Natural killer cell (primary cell): Measurements from ENCODE around the gene POPDC2. TPM values are rescaled to one million over a fixed set of nuclear protein-coding genes. Genes with fewer than 3 reads are reported as not detected.

ENCODE experiments used
- ATAC-seq, 3 donors: fragments of 150-1000 bp in 2 of 3; fragments of 200-7000 bp in 1 of 3; cut with Tn5 transposase; 1 replicate in 1 of 3; 2 replicates in 2 of 3; pipeline ENCODE4 v1.10.0; 2021; ENCODE audit warnings: mild to moderate bottlenecking in 2 of 3, moderate library complexity in 2 of 3
- DNase-seq, 2 donors: peaks; one replicate each; pipeline versions ENCODE4 v3.0.0 to v3.0.0-alpha.2; 2013 to 2021; ENCODE audit warnings: mixed read lengths in 1 of 2
- H3K27ac ChIP-seq: one replicate; pipeline ENCODE4 v1.5.1; 2013; ENCODE audit warnings: mild to moderate bottlenecking, low read length
- H3K27me3 ChIP-seq: one replicate; pipeline ENCODE4 v1.6.1; 2013; ENCODE audit warnings: low read length; ENCODE audit not compliant: control insufficient read depth, insufficient read depth
- H3K36me3 ChIP-seq: one replicate; pipeline ENCODE4 v1.6.1; 2013; ENCODE audit warnings: low read length; ENCODE audit not compliant: control insufficient read depth, insufficient read depth
- H3K4me1 ChIP-seq: one replicate; pipeline ENCODE4 v1.6.1; 2013; ENCODE audit warnings: low read length; ENCODE audit not compliant: control insufficient read depth, insufficient read depth
- H3K4me3 ChIP-seq: one replicate; pipeline ENCODE4 v1.5.1; 2013; ENCODE audit warnings: low read length
- H3K9me3 ChIP-seq: one replicate; pipeline ENCODE4 v1.6.1; 2013; ENCODE audit warnings: low read length; ENCODE audit not compliant: control insufficient read depth, insufficient read depth
- H3K27ac Mint-ChIP-seq, 2 donors: one replicate each; pipeline ENCODE4 v1.8.0; 2022; ENCODE audit warnings: mild to moderate bottlenecking in 2 of 2, mixed read lengths in 2 of 2, moderate library complexity in 1 of 2
- H3K27me3 Mint-ChIP-seq, 2 donors: one replicate each; pipeline ENCODE4 v1.8.0; 2022; ENCODE audit warnings: low read depth in 2 of 2, mixed read lengths in 2 of 2
- H3K36me3 Mint-ChIP-seq: one replicate; pipeline ENCODE4 v1.8.0; 2022; ENCODE audit warnings: mixed read lengths
- H3K4me1 Mint-ChIP-seq, 2 donors: one replicate each; pipeline ENCODE4 v1.8.0; 2022; ENCODE audit warnings: mixed read lengths in 2 of 2
- H3K4me3 Mint-ChIP-seq: one replicate; pipeline ENCODE4 v1.8.0; 2022; ENCODE audit warnings: mild to moderate bottlenecking, moderate library complexity, mixed read lengths
- H3K9me3 Mint-ChIP-seq, 2 donors: one replicate each; pipeline ENCODE4 v1.8.0; 2022; ENCODE audit warnings: mixed read lengths in 2 of 2
- CTCF ChIP-seq: fragments of 200-600 bp; IDR thresholded peaks from one replicate; pipeline ENCODE4 v1.8.0; 2022; ENCODE audit warnings: antibody characterized with exemption
- WGBS: methylation state at CpG from one replicate; pipeline ENCODE4 v1.1.7; 2013; ENCODE audit warnings: missing lambda C conversion rate; ENCODE audit not compliant: insufficient coverage; 5-methylcytosine and 5-hydroxymethylcytosine counted together
- intact Hi-C: fragments of 100-400 bp; cut with micrococcal nuclease; formaldehyde crosslinking; loops from one replicate; pipeline ENCODE4 v1.14.2; 2022
- total RNA-seq, 4 donors: library from RNA; stranded (reverse); fragments of 120-200 nt in 1 of 4; gene quantifications; one replicate each; pipeline versions ENCODE4 v1.2.3 to v1.2.4, GENCODE V29; 2013 to 2022

POPDC2 gene
- total RNA-seq, 3 donors from 2014 or later (not counting 1 experiment from before 2014, with no cell fraction given): 6.2 to 8.0 (median 7.9) TPM

- H3K36me3 Mint-ChIP-seq: no peaks in the 10 kb centered on the region
- Histone ChIP-seq H3K4me1 (peaks cover 10% of the 10 kb centered on the region), H3K27ac (no peak overlapping the region), H3K27me3 (no peaks in the 10 kb centered on the region), H3K4me3 (no peak overlapping the region), H3K9me3 (no peaks in the 10 kb centered on the region), H3K36me3 (no peaks in the 10 kb centered on the region)
- no peak overlapping the region for H3K4me3 Mint-ChIP-seq
- H3K27me3 Mint-ChIP-seq: peaks cover 0 to 3% of the 10 kb centered on the region in 2 donors
- DNase-seq: no peak
- intact Hi-C loops: no loop called here
- no peak for ATAC-seq
- H3K9me3 Mint-ChIP-seq: no peaks in the 10 kb centered on the region
- peaks cover 11 to 15% of the 10 kb centered on the region in 2 donors for H3K4me1 Mint-ChIP-seq
- WGBS: 88% methylated on average over 3 of the region's 4 CpGs
- no peak for TF ChIP-seq CTCF
- no peak overlapping the region for H3K27ac Mint-ChIP-seq
These were observed 23.3 kb downstream of the POPDC2 start for GRCh38 chr3:119636891-119637611.

- Histone ChIP-seq H3K27me3 (no peaks in the 10 kb centered on the region), H3K4me3 (no peak overlapping the region), H3K27ac (no peak overlapping the region), H3K4me1 (peaks cover 10% of the 10 kb centered on the region), H3K9me3 (no peaks in the 10 kb centered on the region), H3K36me3 (no peaks in the 10 kb centered on the region)
- DNase-seq (no peak), ATAC-seq (no peak)
- 79% methylated on average over 1 of the region's 1 CpG for WGBS
- no peaks in the 10 kb centered on the region for H3K9me3 Mint-ChIP-seq
- H3K4me3 Mint-ChIP-seq: no peak overlapping the region
- intact Hi-C loops: no loop called here
- H3K27ac Mint-ChIP-seq: no peak overlapping the region
- peaks cover 11 to 15% of the 10 kb centered on the region in 2 donors for H3K4me1 Mint-ChIP-seq
- peaks cover 0 to 3% of the 10 kb centered on the region in 2 donors for H3K27me3 Mint-ChIP-seq
- no peak for TF ChIP-seq CTCF
- no peaks in the 10 kb centered on the region for H3K36me3 Mint-ChIP-seq
These were observed 24.1 kb downstream of the POPDC2 start for GRCh38 chr3:119636249-119636648.

- Histone ChIP-seq H3K4me1 (peaks cover 10% of the 10 kb centered on the region), H3K9me3 (no peaks in the 10 kb centered on the region), H3K27me3 (no peaks in the 10 kb centered on the region), H3K4me3 (no peak overlapping the region), H3K36me3 (no peaks in the 10 kb centered on the region), H3K27ac (no peak overlapping the region)
- Mint-ChIP-seq H3K27me3 (peaks cover 0 to 3% of the 10 kb centered on the region in 2 donors), H3K4me1 (peaks cover 11 to 15% of the 10 kb centered on the region in 2 donors), H3K27ac (no peak overlapping the region), H3K4me3 (no peak overlapping the region), H3K36me3 (no peaks in the 10 kb centered on the region), H3K9me3 (no peaks in the 10 kb centered on the region)
- ATAC-seq (no peak), DNase-seq (no peak)
- WGBS: 95% methylated on average over 8 of the region's 10 CpGs
- intact Hi-C loops: no loop called here
- no peak for TF ChIP-seq CTCF
These were observed 24.7 kb downstream of the POPDC2 start for GRCh38 chr3:119635719-119636118.

GRCh38 chr3:119632829-119633228 lies 27.6 kb downstream of the POPDC2 start:
- 81% methylated on average over 4 of the region's 4 CpGs for WGBS
- H3K27me3 ChIP-seq: no peaks in the 10 kb centered on the region
- intact Hi-C loops: no loop called here
- peaks cover 0 to 3% of the 10 kb centered on the region in 2 donors for H3K27me3 Mint-ChIP-seq
- H3K36me3 ChIP-seq: no peaks in the 10 kb centered on the region
- H3K27ac ChIP-seq: no peak overlapping the region
- no peak overlapping the region for H3K4me3 Mint-ChIP-seq
- DNase-seq (no peak), ATAC-seq (no peak)
- TF ChIP-seq CTCF: no peak
- H3K4me1 ChIP-seq: peaks cover 11% of the 10 kb centered on the region
- peaks cover 2 to 9% of the 10 kb centered on the region in 2 donors for H3K4me1 Mint-ChIP-seq
- no peaks in the 10 kb centered on the region for H3K36me3 Mint-ChIP-seq
- H3K9me3 Mint-ChIP-seq: no peaks in the 10 kb centered on the region
- no peak overlapping the region for H3K4me3 ChIP-seq
- H3K27ac Mint-ChIP-seq: no peak overlapping the region
- H3K9me3 ChIP-seq: no peaks in the 10 kb centered on the region
